GM19238 (cell line): Measurements from ENCODE around the gene SLC30A1.

Experiments
- DNase-seq: peaks from one replicate; pipeline ENCODE4 v3.0.0; 2011; ENCODE audit warnings: low spot score; ENCODE audit not compliant: insufficient read length

The SLC30A1 gene

GRCh38 chr1:211525101-211525676, 53.8 kb downstream of the SLC30A1 start:
- DNase-seq = no peak

DNA sequence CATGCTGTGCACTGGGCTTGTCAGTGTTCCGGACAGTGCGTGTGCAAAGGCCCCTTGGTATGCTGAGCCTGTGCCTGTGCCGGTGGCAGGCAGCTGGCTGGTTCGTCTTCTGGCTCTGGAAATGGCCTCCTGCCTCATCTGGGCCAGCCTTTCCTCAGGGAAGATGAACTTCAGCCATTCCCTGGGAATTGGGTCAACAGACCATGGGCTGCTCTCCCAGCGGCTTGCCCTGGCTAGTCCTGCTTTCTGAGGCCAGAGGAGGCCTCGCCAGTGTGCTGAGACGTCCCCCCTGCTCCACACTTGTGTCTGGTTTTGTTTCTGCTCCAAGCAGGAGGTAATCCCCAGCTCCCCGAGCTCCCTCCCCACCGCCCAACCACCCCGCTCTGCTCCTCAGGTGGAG, 54.4 kb downstream of the SLC30A1 start:
- DNase-seq = no peak

GRCh38 chr1:211522804-211523203, 56.2 kb downstream of the SLC30A1 start:
- no peak for DNase-seq
